ENCODE data around the gene PCDHB3. TPM values are rescaled to one million over a fixed set of nuclear protein-coding genes. Genes with fewer than 3 reads are reported as not detected.
A peak's percentile ranks its signal among the peaks of the same experiment; 100 is the strongest.
"Not testable (repeated sequence)": the region's sequence is repeated elsewhere in the genome, so short reads cannot be mapped to it uniquely, and the experiment has no call there.

PCDHB3 gene
- total RNA-seq: not detected

GRCh38 chr5:141100243-141100805, at the start of gene PCDHB3:
Gene PCDHB3, plus strand, starts transcription at chr5:141100473. Its CDS starts 177 bp downstream, at chr5:141100650.
- Mint-ChIP-seq H3K9me3 (peaks cover 9 to 14% of the 10 kb centered on the region in 2 donors), H3K27ac (peak within 1 kb of the TSS in 1 of 2 donors; percentile 65), H3K36me3 (peaks cover 29 to 31% of the 10 kb centered on the region in 2 donors)
- DNase-seq (ENCODE audit: low spot score in 2 of 2) (peak in 1 of 2 donors; percentile 41), ATAC-seq (peak; percentile 34 to 44)

GRCh38 chr5:141050622-141051520, 49.4 kb upstream of the PCDHB3 start, which contains the start of gene PCDHB1:
Gene PCDHB1, plus strand, starts transcription at chr5:141051374. Its CDS starts 97 bp downstream, at chr5:141051471.
- DNase-seq (ENCODE audit: low spot score in 2 of 2): no peak
- Mint-ChIP-seq H3K9me3 (peaks cover 6 to 12% of the 10 kb centered on the region in 2 donors), H3K36me3 (peaks cover 14 to 26% of the 10 kb centered on the region in 2 donors), H3K27ac (no peak within 1 kb of the TSS)
- ATAC-seq: no peak

DNA sequence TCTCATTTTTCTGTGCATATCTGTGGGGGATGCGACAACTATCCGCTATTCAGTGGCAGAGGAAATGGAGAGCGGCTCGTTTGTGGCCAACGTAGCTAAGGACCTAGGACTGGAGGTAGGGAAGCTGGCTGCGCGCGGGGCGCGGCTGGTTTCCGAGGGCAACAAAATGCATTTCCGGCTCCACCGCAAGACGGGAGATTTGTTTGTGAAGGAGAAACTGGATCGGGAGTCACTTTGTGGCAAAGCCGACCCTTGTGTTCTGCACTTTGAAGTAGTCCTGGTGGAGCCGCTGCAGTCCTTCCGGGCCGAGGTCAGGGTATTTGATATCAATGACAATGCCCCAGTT, 48.8 kb upstream of the PCDHB3 start:
- ATAC-seq (no peak), DNase-seq (ENCODE audit: low spot score in 2 of 2) (no peak)
- H3K9me3 Mint-ChIP-seq: peaks cover 6 to 12% of the 10 kb centered on the region in 2 donors
- no peak overlapping the region for H3K27ac Mint-ChIP-seq
- peaks cover 14 to 26% of the 10 kb centered on the region in 2 donors for H3K36me3 Mint-ChIP-seq

- DNase-seq (ENCODE audit: low spot score in 2 of 2): no peak
- no peak overlapping the region for H3K27ac Mint-ChIP-seq
- no peak for ATAC-seq
- H3K36me3 Mint-ChIP-seq: peaks cover 8 to 10% of the 10 kb centered on the region in 2 donors
- H3K9me3 Mint-ChIP-seq: peaks cover 6% of the 10 kb centered on the region in 2 donors
These were observed 22.4 kb upstream of the PCDHB3 start for GRCh38 chr5:141077826-141078225.

- DNase-seq (ENCODE audit: low spot score in 2 of 2): no peak
- H3K9me3 Mint-ChIP-seq: peaks cover 3 to 9% of the 10 kb centered on the region in 2 donors
- ATAC-seq: no peak
- peaks cover 13% of the 10 kb centered on the region in 2 donors for H3K36me3 Mint-ChIP-seq
- no peak overlapping the region for H3K27ac Mint-ChIP-seq
These were observed 18.0 kb upstream of the PCDHB3 start for GRCh38 chr5:141082228-141082627.

- DNase-seq (ENCODE audit: low spot score in 2 of 2) (peak in 1 of 2 donors; percentile 13), ATAC-seq (peak; percentile 52 to 70)
- peaks cover 9 to 16% of the 10 kb centered on the region in 2 donors for H3K36me3 Mint-ChIP-seq
- H3K9me3 Mint-ChIP-seq: peaks cover 8 to 9% of the 10 kb centered on the region in 2 donors
- H3K27ac Mint-ChIP-seq: no peak overlapping the region
These were observed 15.7 kb upstream of the PCDHB3 start for GRCh38 chr5:141084487-141084989.

DNA sequence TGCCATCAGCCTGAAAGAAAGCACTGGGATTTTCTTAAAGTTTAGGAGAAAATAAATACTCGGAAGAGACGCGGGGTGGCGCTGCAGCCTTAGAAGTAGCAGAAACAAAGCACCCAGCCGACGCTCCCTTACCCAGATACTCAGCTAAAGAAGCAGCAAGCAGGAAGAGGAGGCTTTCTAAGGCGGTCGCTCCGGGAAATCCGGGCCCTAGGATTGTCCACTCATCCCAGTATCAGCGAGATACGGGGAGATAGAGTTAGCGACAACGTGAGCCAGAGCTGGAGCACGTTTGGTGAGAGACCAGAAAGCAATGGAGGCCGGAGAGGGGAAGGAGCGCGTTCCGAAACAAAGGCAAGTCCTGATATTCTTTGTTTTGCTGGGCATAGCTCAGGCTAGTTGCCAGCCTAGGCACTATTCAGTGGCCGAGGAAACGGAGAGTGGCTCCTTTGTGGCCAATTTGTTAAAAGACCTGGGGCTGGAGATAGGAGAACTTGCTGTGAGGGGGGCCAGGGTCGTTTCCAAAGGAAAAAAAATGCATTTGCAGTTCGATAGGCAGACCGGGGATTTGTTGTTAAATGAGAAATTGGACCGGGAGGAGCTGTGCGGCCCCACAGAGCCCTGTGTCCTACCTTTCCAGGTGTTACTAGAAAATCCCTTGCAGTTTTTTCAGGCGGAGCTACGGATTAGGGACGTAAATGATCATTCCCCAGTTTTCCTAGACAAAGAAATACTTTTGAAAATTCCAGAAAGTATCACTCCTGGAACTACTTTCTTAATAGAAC, 5.6 kb upstream of the PCDHB3 start, which contains the start of gene PCDHB2:
Gene PCDHB2 (plus strand): TSS at position 135 of the 782 bp plus-strand sequence. CDS start 176 bp downstream, at position 311.
- Mint-ChIP-seq H3K27ac (no peak within 1 kb of the TSS), H3K36me3 (peaks cover 18 to 29% of the 10 kb centered on the region in 2 donors), H3K9me3 (peaks cover 14 to 16% of the 10 kb centered on the region in 2 donors)
- no peak for ATAC-seq
- no peak for DNase-seq (ENCODE audit: low spot score in 2 of 2)

DNA sequence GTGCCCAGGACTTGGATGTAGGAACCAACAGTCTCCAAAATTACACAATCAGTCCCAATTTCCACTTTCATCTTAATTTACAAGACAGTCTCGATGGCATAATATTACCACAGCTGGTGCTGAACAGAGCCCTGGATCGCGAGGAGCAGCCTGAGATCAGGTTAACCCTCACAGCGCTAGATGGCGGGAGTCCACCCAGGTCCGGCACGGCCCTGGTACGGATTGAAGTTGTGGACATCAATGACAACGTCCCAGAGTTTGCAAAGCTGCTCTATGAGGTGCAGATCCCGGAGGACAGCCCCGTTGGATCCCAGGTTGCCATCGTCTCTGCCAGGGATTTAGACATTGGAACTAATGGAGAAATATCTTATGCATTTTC, 5.0 kb upstream of the PCDHB3 start:
- DNase-seq (ENCODE audit: low spot score in 2 of 2): no peak
- Mint-ChIP-seq H3K27ac (no peak overlapping the region), H3K36me3 (peaks cover 23 to 33% of the 10 kb centered on the region in 2 donors), H3K9me3 (peaks cover 16 to 21% of the 10 kb centered on the region in 2 donors)
- no peak for ATAC-seq

DNA sequence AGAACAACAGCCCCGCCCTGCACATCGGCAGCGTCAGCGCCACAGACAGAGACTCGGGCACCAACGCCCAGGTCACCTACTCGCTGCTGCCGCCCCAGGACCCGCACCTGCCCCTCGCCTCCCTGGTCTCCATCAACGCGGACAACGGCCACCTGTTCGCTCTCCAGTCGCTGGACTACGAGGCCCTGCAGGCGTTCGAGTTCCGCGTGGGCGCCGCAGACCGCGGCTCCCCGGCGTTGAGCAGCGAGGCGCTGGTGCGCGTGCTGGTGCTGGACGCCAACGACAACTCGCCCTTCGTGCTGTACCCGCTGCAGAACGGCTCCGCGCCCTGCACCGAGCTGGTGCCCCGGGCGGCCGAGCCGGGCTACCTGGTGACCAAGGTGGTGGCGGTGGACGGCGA, 4.1 kb upstream of the PCDHB3 start:
- not testable (repeated sequence) for ATAC-seq; DNase-seq (ENCODE audit: low spot score in 2 of 2); H3K27ac Mint-ChIP-seq
- peaks cover 32 to 36% of the 10 kb centered on the region in 2 donors for H3K36me3 Mint-ChIP-seq
- H3K9me3 Mint-ChIP-seq: peaks cover 20 to 25% of the 10 kb centered on the region in 2 donors

- Mint-ChIP-seq H3K36me3 (peaks cover 37 to 40% of the 10 kb centered on the region in 2 donors), H3K9me3 (peaks cover 20 to 25% of the 10 kb centered on the region in 2 donors)
- H3K27ac Mint-ChIP-seq; ATAC-seq; DNase-seq (ENCODE audit: low spot score in 2 of 2): not testable (repeated sequence)
These were observed 3.7 kb upstream of the PCDHB3 start for GRCh38 chr5:141096586-141096985.

GRCh38 chr5:141101059-141101458, 786 bp downstream of the PCDHB3 start:
- Mint-ChIP-seq H3K27ac (no peak overlapping the region), H3K9me3 (peaks cover 9 to 14% of the 10 kb centered on the region in 2 donors), H3K36me3 (peaks cover 23 to 31% of the 10 kb centered on the region in 2 donors)
- DNase-seq (ENCODE audit: low spot score in 2 of 2) (no peak), ATAC-seq (no peak)

DNA sequence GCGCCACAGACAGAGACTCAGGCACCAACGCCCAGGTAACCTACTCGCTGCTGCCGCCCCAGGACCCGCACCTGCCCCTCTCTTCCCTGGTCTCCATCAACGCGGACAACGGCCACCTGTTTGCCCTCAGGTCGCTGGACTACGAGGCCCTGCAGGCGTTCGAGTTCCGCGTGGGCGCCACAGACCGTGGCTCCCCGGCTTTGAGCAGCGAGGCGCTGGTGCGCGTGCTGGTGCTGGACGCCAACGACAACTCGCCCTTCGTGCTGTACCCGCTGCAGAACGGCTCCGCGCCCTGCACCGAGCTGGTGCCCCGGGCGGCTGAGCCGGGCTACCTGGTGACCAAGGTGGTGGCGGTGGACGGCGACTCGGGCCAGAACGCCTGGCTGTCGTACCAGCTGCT, 1.8 kb downstream of the PCDHB3 start:
- H3K27ac Mint-ChIP-seq; DNase-seq (ENCODE audit: low spot score in 2 of 2); ATAC-seq: not testable (repeated sequence)
- Mint-ChIP-seq H3K36me3 (peaks cover 23 to 28% of the 10 kb centered on the region in 2 donors), H3K9me3 (peaks cover 9 to 14% of the 10 kb centered on the region in 2 donors)

DNA sequence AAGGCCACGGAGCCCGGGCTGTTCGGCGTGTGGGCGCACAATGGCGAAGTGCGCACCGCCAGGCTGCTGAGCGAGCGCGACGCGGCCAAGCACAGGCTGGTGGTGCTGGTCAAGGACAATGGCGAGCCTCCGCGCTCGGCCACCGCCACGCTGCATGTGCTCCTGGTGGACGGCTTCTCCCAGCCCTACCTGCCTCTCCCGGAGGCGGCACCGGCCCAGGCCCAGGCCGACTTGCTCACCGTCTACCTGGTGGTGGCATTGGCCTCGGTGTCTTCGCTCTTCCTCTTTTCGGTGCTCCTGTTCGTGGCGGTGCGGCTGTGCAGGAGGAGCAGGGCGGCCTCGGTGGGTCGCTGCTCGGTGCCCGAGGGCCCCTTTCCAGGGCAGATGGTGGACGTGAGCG, 2.2 kb downstream of the PCDHB3 start:
- Mint-ChIP-seq H3K36me3 (peaks cover 23 to 28% of the 10 kb centered on the region in 2 donors), H3K9me3 (peaks cover 9 to 14% of the 10 kb centered on the region in 2 donors)
- ATAC-seq; DNase-seq (ENCODE audit: low spot score in 2 of 2); H3K27ac Mint-ChIP-seq: not testable (repeated sequence)

DNA sequence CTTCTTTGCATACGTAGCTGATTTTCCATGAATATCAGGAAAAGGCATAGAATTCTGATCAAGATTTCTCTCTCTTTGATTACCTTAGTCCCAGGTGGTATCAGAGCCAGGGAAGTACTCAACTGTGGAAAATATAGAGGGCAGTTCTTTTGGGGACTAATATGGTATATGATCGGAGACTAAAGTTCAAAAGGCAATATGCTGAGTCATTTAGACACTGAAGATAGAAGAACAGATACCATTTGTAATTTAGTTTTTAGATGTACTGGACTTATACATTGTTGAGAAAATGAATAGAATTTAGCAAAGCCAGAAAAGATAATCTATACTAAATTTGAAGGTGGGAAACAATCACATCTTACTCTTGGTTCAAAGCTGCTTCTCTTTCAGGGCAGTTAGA, 5.1 kb downstream of the PCDHB3 start:
- Mint-ChIP-seq H3K36me3 (peaks cover 18 to 19% of the 10 kb centered on the region in 2 donors), H3K27ac (no peak overlapping the region), H3K9me3 (peaks cover 3 to 6% of the 10 kb centered on the region in 2 donors)
- ATAC-seq (no peak), DNase-seq (ENCODE audit: low spot score in 2 of 2) (no peak)

DNA sequence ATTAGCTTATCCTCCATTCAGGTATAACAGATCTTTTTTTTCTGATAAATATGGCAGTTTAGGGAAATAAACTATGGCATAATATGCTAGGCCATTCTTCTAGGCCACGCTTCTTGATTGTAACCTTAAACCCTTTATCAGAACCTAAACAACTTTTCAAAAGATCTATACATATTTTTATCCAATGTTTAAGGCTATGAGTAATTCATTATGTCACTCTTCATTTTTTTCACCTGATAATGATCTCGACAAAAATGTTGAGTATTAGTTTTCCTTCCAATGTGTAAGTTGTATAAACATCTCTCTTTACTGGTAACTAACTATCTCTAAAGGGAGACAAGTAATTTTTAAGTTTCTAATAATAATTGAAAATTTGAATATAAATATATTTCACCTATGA, 19.0 kb downstream of the PCDHB3 start:
- peaks cover 16 to 19% of the 10 kb centered on the region in 2 donors for H3K9me3 Mint-ChIP-seq

DNA sequence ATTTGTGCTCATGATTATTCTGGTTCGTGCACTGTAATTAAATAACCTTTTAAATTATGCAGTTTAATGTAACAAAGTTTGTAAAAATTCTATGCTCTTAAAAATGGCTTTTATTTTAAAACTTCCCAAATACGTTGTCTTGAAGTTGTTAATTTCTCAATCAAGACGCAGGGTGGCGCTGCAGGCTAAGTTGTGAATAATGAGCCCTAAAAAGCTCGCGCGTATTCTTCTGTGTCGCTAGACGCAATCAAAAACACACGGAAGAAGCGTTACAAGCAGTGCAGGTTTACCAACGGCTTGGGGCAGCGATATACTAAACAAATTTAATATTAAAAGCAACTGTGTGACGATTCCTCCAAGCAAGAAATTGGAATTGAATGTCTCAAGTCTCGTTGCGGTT, 21.3 kb downstream of the PCDHB3 start, which contains the start of gene PCDHB4:
Gene PCDHB4 (plus strand): TSS at position 256 of the 400 bp plus-strand sequence. CDS start 181 bp downstream, outside the sequence.
- Mint-ChIP-seq H3K27ac (no peak within 1 kb of the TSS), H3K9me3 (peaks cover 7 to 11% of the 10 kb centered on the region in 2 donors), H3K36me3 (peaks cover 19 to 22% of the 10 kb centered on the region in 2 donors)
- DNase-seq (ENCODE audit: low spot score in 2 of 2) (no peak), ATAC-seq (no peak)

More for the DNA sequence above, 19.0 kb downstream of the PCDHB3 start:
- DNase-seq (ENCODE audit: low spot score in 2 of 2) (no peak), ATAC-seq (no peak)
- H3K36me3 Mint-ChIP-seq: peaks cover 21 to 22% of the 10 kb centered on the region in 2 donors
- H3K27ac Mint-ChIP-seq: no peak overlapping the region

Measured in activated naive CD4-positive, alpha-beta T cell treated with anti-CD3 and anti-CD28 coated beads, Interleukin-2, amount 50 U/mL, for 72 hours (primary cell).